ENCODE results near the gene FBXO15.
A peak's percentile ranks its signal among the peaks of the same experiment; 100 is the strongest.

The FBXO15 gene

DNA sequence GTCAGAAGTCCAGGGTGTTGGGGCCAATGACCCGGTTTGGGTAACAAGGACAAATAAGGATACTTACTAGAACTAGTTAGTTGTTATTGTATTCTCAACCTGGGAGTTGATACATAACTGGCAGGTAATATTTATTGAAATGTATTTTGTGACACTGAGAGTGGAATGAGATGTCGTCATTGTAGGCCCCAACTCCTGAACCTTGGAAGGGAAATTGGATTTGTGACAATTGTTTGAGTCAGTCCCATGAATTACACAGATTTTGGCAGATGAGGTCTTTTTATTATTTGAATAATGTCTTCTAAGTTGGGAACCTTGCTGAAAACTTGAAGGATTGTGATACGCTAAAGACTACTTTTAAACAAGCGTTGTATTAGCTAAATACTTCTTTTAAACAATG lies 5.7 kb upstream of the FBXO15 start:
- DNase-seq: no peak

- no peak for DNase-seq
These were observed 5.2 kb upstream of the FBXO15 start for GRCh38 chr18:74152857-74153256.

DNA sequence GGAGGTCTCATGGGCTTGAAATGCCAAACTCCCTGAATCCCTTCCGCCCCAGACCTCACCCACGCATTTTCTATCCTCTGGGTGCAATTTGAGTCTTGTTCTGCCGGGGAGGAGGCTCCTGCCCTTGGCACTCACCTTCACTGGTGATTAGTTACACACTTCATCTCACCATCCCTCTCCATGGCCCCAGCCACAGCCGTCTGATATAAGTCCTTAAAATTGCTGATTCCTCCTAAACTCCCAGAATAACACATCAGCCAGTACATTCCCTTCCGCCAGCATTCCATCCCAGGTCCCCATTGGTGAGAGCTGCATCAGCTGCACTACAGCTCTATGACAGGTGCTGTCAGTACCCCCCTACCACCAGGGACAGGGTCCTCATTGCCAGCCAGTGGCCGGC lies 4.6 kb upstream of the FBXO15 start:
- DNase-seq: no peak

DNA sequence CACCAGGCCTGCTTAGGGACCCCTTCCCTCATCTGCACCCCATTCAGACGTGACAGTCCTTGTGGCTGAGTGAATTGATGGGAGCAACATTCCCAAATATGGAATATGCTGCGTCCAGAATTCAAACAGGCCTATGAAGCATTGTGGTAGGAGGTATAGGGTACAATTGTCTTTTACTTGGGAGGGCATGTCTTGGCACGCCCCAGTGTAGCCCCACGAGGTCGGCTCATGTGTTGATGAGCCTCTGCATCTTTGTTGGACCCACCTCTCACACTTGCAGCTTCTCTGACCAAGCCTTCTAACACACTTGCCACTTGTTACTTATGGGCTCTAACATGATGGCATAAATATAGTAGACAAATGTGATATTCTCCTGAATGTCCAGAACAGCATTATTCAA lies 2.2 kb upstream of the FBXO15 start:
- DNase-seq: no peak

- DNase-seq: no peak
These were observed 973 bp upstream of the FBXO15 start for GRCh38 chr18:74148543-74149070.

GRCh38 chr18:74147491-74147778 lies 199 bp downstream of the FBXO15 start:
- no peak for DNase-seq

- no peak for DNase-seq
These were observed 878 bp downstream of the FBXO15 start for GRCh38 chr18:74146756-74147155.

DNA sequence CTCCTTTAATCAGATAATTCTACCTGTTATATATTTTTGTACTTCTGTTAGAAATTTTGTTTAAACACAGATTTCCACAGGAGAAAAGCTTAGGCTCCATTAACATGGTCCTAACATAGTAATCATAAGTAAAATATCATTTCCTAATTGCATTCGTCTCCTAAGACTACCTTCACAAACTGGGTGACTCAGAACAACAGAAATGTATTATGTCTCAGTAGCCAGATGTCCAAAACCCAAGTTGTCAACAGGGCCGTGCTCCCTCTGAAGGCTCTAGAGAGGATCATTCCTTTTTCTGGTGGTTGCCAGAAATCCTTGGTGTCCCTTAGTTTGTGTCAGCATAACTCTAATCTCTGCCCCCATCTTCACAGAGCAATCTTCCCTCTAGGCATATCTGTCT lies 5.4 kb downstream of the FBXO15 start:
- DNase-seq: no peak

- no peak for DNase-seq
These were observed 6.0 kb downstream of the FBXO15 start for GRCh38 chr18:74141667-74142066.

GRCh38 chr18:74140582-74140981 lies 7.1 kb downstream of the FBXO15 start:
- no peak for DNase-seq

- no peak for DNase-seq
These were observed 7.7 kb downstream of the FBXO15 start for GRCh38 chr18:74139888-74140287.

DNA sequence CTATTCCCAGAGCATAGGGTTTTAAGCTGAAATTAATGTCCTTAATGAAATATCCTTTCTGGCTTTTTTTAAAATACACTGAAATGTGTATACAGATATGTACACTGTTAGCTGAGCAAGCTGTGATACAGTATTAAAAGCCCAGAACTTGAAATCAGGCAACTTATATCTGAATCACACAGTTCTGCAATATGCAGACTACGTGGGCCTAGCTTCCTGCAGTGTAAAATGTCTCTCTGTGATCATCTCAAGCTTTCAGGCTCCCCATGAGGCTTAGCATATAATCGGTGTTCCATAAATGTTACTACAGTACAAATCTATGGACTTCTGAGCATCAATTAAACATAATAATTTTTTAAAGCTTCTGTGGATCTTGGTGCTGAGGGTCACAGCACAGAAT lies 8.2 kb downstream of the FBXO15 start:
- no peak for DNase-seq

DNA sequence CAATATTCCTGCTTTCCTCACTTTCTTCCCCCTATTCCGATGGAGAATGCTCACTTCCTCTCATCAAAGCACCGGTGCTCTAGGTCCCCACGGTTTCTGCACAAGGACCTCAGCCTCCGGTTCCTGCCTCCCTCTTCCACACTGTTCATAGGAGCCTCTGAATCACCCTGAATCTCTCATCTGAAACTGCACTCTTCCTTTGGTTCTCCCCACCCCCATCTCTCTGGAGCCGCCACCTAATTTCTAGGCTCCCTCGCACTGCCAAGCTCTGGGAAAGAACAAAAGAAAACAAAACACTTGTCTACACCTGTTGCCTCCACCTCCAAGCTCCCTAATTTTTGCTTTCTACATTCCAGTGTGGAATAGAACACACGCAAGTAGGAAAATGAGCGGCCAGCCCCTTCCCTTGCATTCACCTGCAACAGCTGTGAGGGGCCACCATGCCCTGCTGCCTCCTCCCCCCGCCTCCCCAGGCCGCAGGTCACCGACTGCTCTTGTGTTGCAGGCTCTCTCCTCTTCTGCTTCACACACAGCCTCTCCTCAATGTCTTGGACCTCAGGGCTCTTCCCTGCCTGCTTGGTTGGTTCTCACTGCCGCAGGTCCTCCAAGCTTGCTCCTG lies 9.6 kb downstream of the FBXO15 start:
- DNase-seq: no peak

DNA sequence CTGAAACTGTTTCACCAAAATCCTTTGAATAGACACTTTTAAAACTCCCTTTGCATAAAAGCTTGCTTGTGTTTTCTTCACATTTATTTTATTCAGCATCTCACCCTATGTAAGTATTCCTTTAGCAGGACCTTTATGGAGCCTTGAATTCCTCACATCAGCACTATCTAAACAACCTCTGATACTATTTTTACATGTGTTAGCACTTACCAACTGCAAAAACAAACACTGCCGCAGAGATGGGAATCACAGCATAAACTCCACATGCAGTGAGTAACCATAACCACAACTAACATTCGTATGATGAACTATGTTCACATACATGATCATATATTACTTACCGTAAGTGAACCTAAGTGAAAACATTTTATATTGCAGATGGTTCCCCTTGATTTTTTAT lies 15.4 kb downstream of the FBXO15 start:
- no peak for DNase-seq

DNA sequence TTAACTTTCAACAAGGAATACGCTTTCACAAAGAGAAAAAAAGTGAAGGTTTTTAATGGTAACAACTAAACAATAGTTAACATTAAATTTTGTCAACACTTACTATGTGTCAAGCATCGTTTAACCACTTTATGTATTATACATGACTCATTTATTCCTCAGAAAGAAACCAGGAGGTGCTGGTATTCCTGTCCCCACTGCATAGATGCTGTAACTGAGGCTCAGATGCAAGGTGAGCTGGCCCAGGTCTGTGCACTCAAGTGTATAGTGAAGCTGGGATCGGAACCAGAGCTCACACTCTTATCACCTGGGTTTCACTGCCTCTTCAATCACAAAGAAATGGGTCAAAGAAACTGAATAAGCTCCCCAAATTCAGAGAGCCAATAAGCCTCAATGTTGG lies 16.5 kb downstream of the FBXO15 start:
- DNase-seq: no peak

DNA sequence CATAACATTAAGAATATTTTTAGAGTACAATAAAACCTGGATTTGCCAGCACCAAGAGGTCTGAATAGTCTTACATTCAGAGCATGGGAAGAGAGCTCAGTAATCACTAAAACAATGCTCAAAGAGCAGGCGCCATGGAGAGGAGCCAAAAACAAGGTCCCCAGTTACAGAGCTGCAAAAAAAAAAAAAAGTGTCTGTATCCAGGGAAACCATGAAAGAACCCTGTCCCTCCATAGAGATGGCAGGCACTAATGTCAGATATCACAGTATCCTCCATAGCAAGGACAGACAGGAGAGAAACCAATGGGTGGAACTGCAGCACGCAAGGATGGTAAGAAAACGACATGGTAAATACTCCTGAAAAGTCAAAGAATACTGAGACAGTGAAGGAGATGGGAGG lies 19.5 kb downstream of the FBXO15 start:
- DNase-seq: no peak

- DNase-seq: no peak
These were observed 20.7 kb downstream of the FBXO15 start for GRCh38 chr18:74126684-74127655.

GRCh38 chr18:74124642-74125041 lies 23.0 kb downstream of the FBXO15 start:
- DNase-seq: no peak

DNA sequence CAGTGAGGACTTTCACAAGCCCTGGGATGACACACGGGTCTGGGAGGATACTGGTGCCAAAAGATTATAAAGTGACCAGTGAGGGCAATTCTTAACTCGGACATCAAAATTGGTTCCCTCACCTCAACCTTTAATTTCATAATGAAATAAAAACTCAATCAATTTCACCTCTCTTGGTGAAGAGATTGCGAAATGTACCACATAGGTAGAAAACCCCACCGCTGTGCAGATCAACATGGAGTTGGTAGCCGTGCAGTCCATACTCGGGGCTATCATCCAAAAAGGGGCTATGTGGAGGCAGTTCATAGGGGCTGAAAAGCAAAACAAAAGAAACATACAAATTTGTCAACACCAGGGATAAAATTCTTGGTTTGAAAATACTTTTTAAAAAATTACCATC lies 24.4 kb downstream of the FBXO15 start:
- no peak for DNase-seq

DNA sequence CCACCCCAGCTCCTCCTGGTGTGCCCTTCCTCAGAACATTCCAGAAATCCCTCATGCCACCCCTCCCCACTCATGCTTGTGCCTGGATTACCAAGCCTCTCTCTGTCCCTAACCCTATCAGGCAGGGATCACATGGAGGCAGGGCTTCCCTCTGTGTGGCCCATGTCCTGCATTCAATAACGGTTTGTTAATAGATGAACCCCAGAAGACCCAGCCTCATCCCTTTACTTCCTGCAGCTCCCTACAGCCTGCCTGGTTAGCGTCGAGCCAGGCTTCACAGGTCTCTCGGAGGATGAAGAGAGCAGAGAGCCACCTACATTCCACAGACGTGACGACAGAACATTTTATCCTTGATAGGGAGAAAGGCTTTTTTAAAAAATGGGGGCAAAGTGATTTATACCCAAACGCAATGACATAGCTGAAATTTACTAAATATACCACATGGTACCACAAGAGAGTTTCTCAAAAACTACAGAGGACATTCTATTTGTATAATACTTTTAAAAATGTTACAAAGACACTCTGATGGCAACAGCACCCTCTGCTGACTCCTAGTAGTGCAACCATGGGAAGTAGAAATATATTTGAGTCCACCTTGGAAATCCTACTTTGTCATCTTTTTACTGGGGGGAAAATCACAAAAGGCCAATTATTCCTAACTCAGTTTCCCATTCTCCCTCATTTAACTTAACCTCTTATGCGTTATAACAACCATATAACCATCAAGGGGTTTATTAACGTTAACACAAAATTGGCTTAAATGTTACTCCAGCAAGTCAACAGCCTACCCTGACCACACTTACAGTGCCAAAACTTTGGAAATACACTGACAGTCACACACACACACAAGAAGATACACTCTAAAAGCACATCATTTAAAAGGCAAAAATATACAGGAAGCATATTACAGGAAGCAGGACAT lies 30.7 kb downstream of the FBXO15 start:
- DNase-seq: peak in 1 of 2 experiments; percentile 22

DNA sequence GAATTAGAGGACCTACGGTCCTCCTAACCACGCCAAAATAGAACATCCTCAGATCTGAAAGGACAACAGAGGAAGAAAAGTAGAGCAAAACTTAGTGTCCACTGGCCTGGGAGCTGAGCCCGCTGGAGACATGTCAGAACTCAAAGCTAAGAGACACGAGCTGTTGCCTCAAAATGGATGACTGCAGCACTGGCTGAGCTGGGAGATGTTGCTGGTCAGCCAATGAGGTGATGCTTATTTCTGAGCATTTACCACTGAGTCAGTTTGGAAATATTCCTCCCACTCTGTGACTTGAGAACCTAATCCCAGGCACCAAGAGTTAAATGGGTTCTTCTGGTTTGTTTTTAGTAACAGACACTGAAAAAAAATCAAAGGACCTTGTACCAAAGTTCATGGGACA lies 32.6 kb downstream of the FBXO15 start:
- no peak for DNase-seq

GRCh38 chr18:74114116-74114515 lies 33.5 kb downstream of the FBXO15 start:
- DNase-seq: no peak

DNA sequence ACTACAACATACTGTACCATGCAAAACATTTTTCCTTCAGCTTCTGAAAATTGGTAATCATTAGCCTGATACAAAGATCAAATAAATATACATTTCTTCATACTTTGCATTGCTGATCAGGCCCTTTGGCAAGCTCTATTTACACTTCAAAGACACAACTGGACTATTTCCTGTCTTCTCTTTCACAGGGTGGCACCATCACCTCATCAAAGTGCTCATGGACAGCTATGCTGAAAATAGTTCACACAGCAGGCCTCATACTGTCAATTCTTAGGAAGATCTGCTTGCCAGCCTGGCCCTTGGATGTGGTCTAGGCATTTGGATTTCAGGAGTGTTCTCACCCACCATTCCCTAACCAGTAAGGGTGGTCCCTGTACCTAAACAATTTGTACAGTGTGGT lies 33.9 kb downstream of the FBXO15 start:
- DNase-seq: no peak

Data from NCI-H526 (cell line).